Activated CD4-positive, alpha-beta T cell treated with anti-CD3 and anti-CD28 coated beads for 36 hours (primary cell): Measurements from ENCODE around the gene OGDHL. TPM values are rescaled to one million over a fixed set of nuclear protein-coding genes. Genes with fewer than 3 reads are reported as not detected.

Source experiments
- total RNA-seq, 2 experiments: library from RNA; stranded (reverse); gene quantifications; one replicate each; pipeline ENCODE4 v1.2.3, GENCODE V29; 2021

The OGDHL gene
- total RNA-seq, 2 experiments from 2014 or later: 0.44 to 0.73 TPM

Other genes starting within 250 kb of the OGDHL start
- 10 to 100 TPM; 15.0 to 15.8 TPM for gene ERCC6, start 223.2 kb downstream of the OGDHL start, total RNA-seq
- gene SLC18A3, start 152.0 kb downstream of the OGDHL start, total RNA-seq: not detected
- not detected for gene CHAT, start 148.3 kb downstream of the OGDHL start, total RNA-seq
- not detected for gene C10orf53, start 82.7 kb downstream of the OGDHL start, total RNA-seq
- gene PARG, start 179.7 kb upstream of the OGDHL start, total RNA-seq: 10 to 100 TPM; 33.9 to 36.1 TPM
- gene TIMM23B, start 179.7 kb upstream of the OGDHL start, total RNA-seq: 10 to 100 TPM; 21.3 to 27.3 TPM
- 10 to 100 TPM; 21.3 to 24.6 TPM for gene AGAP6, start 226.1 kb upstream of the OGDHL start, total RNA-seq